ENCODE measurements around the gene ARL6IP6.
"Not testable (repeated sequence)": the region's sequence is repeated elsewhere in the genome, so short reads cannot be mapped to it uniquely, and the experiment has no call there.

Gene ARL6IP6

GRCh38 chr2:152706477-152707021 is 11.9 kb upstream of the ARL6IP6 start:
- H3K9me3 ChIP-seq (ENCODE audit: low read length): no peaks in the 10 kb centered on the region
- H3K4me3 ChIP-seq (ENCODE audit: low read depth in 1 of 2, low read length in 2 of 2): no peak overlapping the region
- H3K9ac ChIP-seq (ENCODE audit: low read length): no peak overlapping the region
- peaks cover 10% of the 10 kb centered on the region for H3K36me3 ChIP-seq (ENCODE audit: insufficient read depth, low read length)
- H3K4me1 ChIP-seq (ENCODE audit: insufficient read depth, low read length): no peaks in the 10 kb centered on the region
- no peak overlapping the region for H3K27ac ChIP-seq (ENCODE audit: low read depth, low read length)
- H3K27me3 ChIP-seq (ENCODE audit: control insufficient read depth in 1 of 2, insufficient read depth in 2 of 2, low read length in 2 of 2): no peaks in the 10 kb centered on the region

GRCh38 chr2:152708742-152709141 is 9.7 kb upstream of the ARL6IP6 start:
- Histone ChIP-seq H3K9ac (ENCODE audit: low read length) (no peak overlapping the region), H3K4me3 (ENCODE audit: low read depth in 1 of 2, low read length in 2 of 2) (no peak overlapping the region), H3K36me3 (ENCODE audit: insufficient read depth, low read length) (peaks cover 11% of the 10 kb centered on the region), H3K27ac (ENCODE audit: low read depth, low read length) (no peak overlapping the region), H3K4me1 (ENCODE audit: insufficient read depth, low read length) (no peaks in the 10 kb centered on the region), H3K27me3 (ENCODE audit: control insufficient read depth in 1 of 2, insufficient read depth in 2 of 2, low read length in 2 of 2) (no peaks in the 10 kb centered on the region), H3K9me3 (ENCODE audit: low read length) (no peaks in the 10 kb centered on the region)

- H3K4me3 ChIP-seq (ENCODE audit: low read depth in 1 of 2, low read length in 2 of 2): no peak overlapping the region
- H3K27ac ChIP-seq (ENCODE audit: low read depth, low read length): no peak overlapping the region
- H3K4me1 ChIP-seq (ENCODE audit: insufficient read depth, low read length): peaks cover 4% of the 10 kb centered on the region
- no peaks in the 10 kb centered on the region for H3K9me3 ChIP-seq (ENCODE audit: low read length)
- peaks cover 16% of the 10 kb centered on the region for H3K36me3 ChIP-seq (ENCODE audit: insufficient read depth, low read length)
- no peak overlapping the region for H3K9ac ChIP-seq (ENCODE audit: low read length)
- no peaks in the 10 kb centered on the region for H3K27me3 ChIP-seq (ENCODE audit: control insufficient read depth in 1 of 2, insufficient read depth in 2 of 2, low read length in 2 of 2)
Measured at GRCh38 chr2:152710713-152711112, 7.7 kb upstream of the ARL6IP6 start.

GRCh38 chr2:152715112-152715511 is 3.3 kb upstream of the ARL6IP6 start:
- Histone ChIP-seq H3K4me3 (ENCODE audit: low read depth in 1 of 2, low read length in 2 of 2) (no peak overlapping the region), H3K9me3 (ENCODE audit: low read length) (no peaks in the 10 kb centered on the region), H3K36me3 (ENCODE audit: insufficient read depth, low read length) (peaks cover 16% of the 10 kb centered on the region), H3K4me1 (ENCODE audit: insufficient read depth, low read length) (peaks cover 21% of the 10 kb centered on the region), H3K27ac (ENCODE audit: low read depth, low read length) (no peak overlapping the region), H3K27me3 (ENCODE audit: control insufficient read depth in 1 of 2, insufficient read depth in 2 of 2, low read length in 2 of 2) (no peaks in the 10 kb centered on the region), H3K9ac (ENCODE audit: low read length) (no peak overlapping the region)

- Histone ChIP-seq H3K9me3 (ENCODE audit: low read length) (no peaks in the 10 kb centered on the region), H3K4me1 (ENCODE audit: insufficient read depth, low read length) (peaks cover 29% of the 10 kb centered on the region), H3K36me3 (ENCODE audit: insufficient read depth, low read length) (peaks cover 12% of the 10 kb centered on the region), H3K9ac (ENCODE audit: low read length) (peak overlapping the region; percentile 98), H3K27ac (ENCODE audit: low read depth, low read length) (no peak overlapping the region), H3K27me3 (ENCODE audit: control insufficient read depth in 1 of 2, insufficient read depth in 2 of 2, low read length in 2 of 2) (no peaks in the 10 kb centered on the region), H3K4me3 (ENCODE audit: low read depth in 1 of 2, low read length in 2 of 2) (peak overlapping the region in 1 of 2 donors; percentile 98)
Measured at GRCh38 chr2:152715854-152716428, 2.5 kb upstream of the ARL6IP6 start.

GRCh38 chr2:152716805-152717227 is 1.6 kb upstream of the ARL6IP6 start:
- peak overlapping the region; percentile 97 for H3K27ac ChIP-seq (ENCODE audit: low read depth, low read length)
- peaks cover 11% of the 10 kb centered on the region for H3K36me3 ChIP-seq (ENCODE audit: insufficient read depth, low read length)

GRCh38 chr2:152717228-152718075 is 968 bp upstream of the ARL6IP6 start, which contains the start of gene PRPF40A:
Gene PRPF40A, minus strand, starts transcription at chr2:152717461. Its CDS starts 22 bp downstream, at chr2:152717439.
- H3K27me3 ChIP-seq (ENCODE audit: control insufficient read depth in 1 of 2, insufficient read depth in 2 of 2, low read length in 2 of 2): no peaks in the 10 kb centered on the region
- H3K4me1 ChIP-seq (ENCODE audit: insufficient read depth, low read length): peaks cover 36% of the 10 kb centered on the region
- peak within 1 kb of the TSS; percentile 98 for H3K9ac ChIP-seq (ENCODE audit: low read length)
- H3K36me3 ChIP-seq (ENCODE audit: insufficient read depth, low read length): peaks cover 11% of the 10 kb centered on the region
- peak within 1 kb of the TSS; percentile 97 for H3K27ac ChIP-seq (ENCODE audit: low read depth, low read length)
- H3K4me3 ChIP-seq (ENCODE audit: low read depth in 1 of 2, low read length in 2 of 2): peak within 1 kb of the TSS; percentile 89 to 98
- no peaks in the 10 kb centered on the region for H3K9me3 ChIP-seq (ENCODE audit: low read length)

More at GRCh38 chr2:152716805-152717227, 1.6 kb upstream of the ARL6IP6 start:
- Histone ChIP-seq H3K9me3 (ENCODE audit: low read length) (no peaks in the 10 kb centered on the region), H3K4me1 (ENCODE audit: insufficient read depth, low read length) (peaks cover 33% of the 10 kb centered on the region), H3K27me3 (ENCODE audit: control insufficient read depth in 1 of 2, insufficient read depth in 2 of 2, low read length in 2 of 2) (no peaks in the 10 kb centered on the region), H3K4me3 (ENCODE audit: low read depth in 1 of 2, low read length in 2 of 2) (peak overlapping the region; percentile 89 to 98), H3K9ac (ENCODE audit: low read length) (peak overlapping the region; percentile 98)

- H3K4me3 ChIP-seq (ENCODE audit: low read depth in 1 of 2, low read length in 2 of 2): peak overlapping the region; percentile 89 to 98
- H3K4me1 ChIP-seq (ENCODE audit: insufficient read depth, low read length): peaks cover 36% of the 10 kb centered on the region
- H3K27ac ChIP-seq (ENCODE audit: low read depth, low read length): peak overlapping the region; percentile 97
- H3K9me3 ChIP-seq (ENCODE audit: low read length): no peaks in the 10 kb centered on the region
- no peaks in the 10 kb centered on the region for H3K27me3 ChIP-seq (ENCODE audit: control insufficient read depth in 1 of 2, insufficient read depth in 2 of 2, low read length in 2 of 2)
- H3K36me3 ChIP-seq (ENCODE audit: insufficient read depth, low read length): peaks cover 4% of the 10 kb centered on the region
- peak overlapping the region; percentile 71 for H3K9ac ChIP-seq (ENCODE audit: low read length)
Measured at GRCh38 chr2:152718909-152719645, 657 bp downstream of the ARL6IP6 start.

GRCh38 chr2:152720794-152721193 is 2.4 kb downstream of the ARL6IP6 start:
- Histone ChIP-seq H3K27me3 (ENCODE audit: control insufficient read depth in 1 of 2, insufficient read depth in 2 of 2, low read length in 2 of 2) (no peaks in the 10 kb centered on the region), H3K4me3 (ENCODE audit: low read depth in 1 of 2, low read length in 2 of 2) (no peak overlapping the region), H3K9ac (ENCODE audit: low read length) (no peak overlapping the region), H3K9me3 (ENCODE audit: low read length) (no peaks in the 10 kb centered on the region), H3K27ac (ENCODE audit: low read depth, low read length) (no peak overlapping the region), H3K36me3 (ENCODE audit: insufficient read depth, low read length) (no peaks in the 10 kb centered on the region), H3K4me1 (ENCODE audit: insufficient read depth, low read length) (peaks cover 31% of the 10 kb centered on the region)

- not testable (repeated sequence) for H3K27me3 ChIP-seq (ENCODE audit: control insufficient read depth in 1 of 2, insufficient read depth in 2 of 2, low read length in 2 of 2)
Measured at GRCh38 chr2:152722639-152723038, 4.2 kb downstream of the ARL6IP6 start.

GRCh38 chr2:152723918-152724317 is 5.5 kb downstream of the ARL6IP6 start:
- Histone ChIP-seq H3K4me1 (ENCODE audit: insufficient read depth, low read length) (peaks cover 24% of the 10 kb centered on the region), H3K36me3 (ENCODE audit: insufficient read depth, low read length) (no peaks in the 10 kb centered on the region), H3K9me3 (ENCODE audit: low read length) (no peaks in the 10 kb centered on the region), H3K9ac (ENCODE audit: low read length) (no peak overlapping the region), H3K27ac (ENCODE audit: low read depth, low read length) (no peak overlapping the region), H3K4me3 (ENCODE audit: low read depth in 1 of 2, low read length in 2 of 2) (no peak overlapping the region), H3K27me3 (ENCODE audit: control insufficient read depth in 1 of 2, insufficient read depth in 2 of 2, low read length in 2 of 2) (no peaks in the 10 kb centered on the region)

More at GRCh38 chr2:152722639-152723038, 4.2 kb downstream of the ARL6IP6 start:
- not testable (repeated sequence) for H3K9me3 ChIP-seq (ENCODE audit: low read length); H3K36me3 ChIP-seq (ENCODE audit: insufficient read depth, low read length); H3K4me3 ChIP-seq (ENCODE audit: low read depth in 1 of 2, low read length in 2 of 2); H3K27ac ChIP-seq (ENCODE audit: low read depth, low read length); H3K9ac ChIP-seq (ENCODE audit: low read length)
- peaks cover 24% of the 10 kb centered on the region for H3K4me1 ChIP-seq (ENCODE audit: insufficient read depth, low read length)
